GM18502 (cell line): Measurements from ENCODE around the gene LRRC8D.
A peak's percentile ranks its signal among the peaks of the same experiment; 100 is the strongest.
"Not testable (repeated sequence)": the region's sequence is repeated elsewhere in the genome, so short reads cannot be mapped to it uniquely, and the experiment has no call there.

Experiments
- ATAC-seq: cut with Tn5 transposase; IDR thresholded peaks from one replicate; pipeline ENCODE4 v1.9.1; 2021; ENCODE audit warnings: mild to moderate bottlenecking; ENCODE audit not compliant: unreplicated experiment, poor library complexity

The LRRC8D gene

GRCh38 chr1:89820422-89821321 lies at the start of gene LRRC8D:
Gene LRRC8D (plus strand): TSS chr1:89821032. CDS start chr1:89933069, 112,037 bp downstream.
- peak; percentile 77 for ATAC-seq

- no peak for ATAC-seq
Observed at GRCh38 chr1:89771991-89772560, 48.8 kb upstream of the LRRC8D start.

GRCh38 chr1:89776104-89776503 lies 44.7 kb upstream of the LRRC8D start:
- ATAC-seq = not testable (repeated sequence)

GRCh38 chr1:89777271-89777670 lies 43.6 kb upstream of the LRRC8D start:
- ATAC-seq = not testable (repeated sequence)

- no peak for ATAC-seq
Observed at GRCh38 chr1:89779151-89779940, 41.5 kb upstream of the LRRC8D start.

- no peak for ATAC-seq
Observed at GRCh38 chr1:89780721-89781120, 40.1 kb upstream of the LRRC8D start.

GRCh38 chr1:89781494-89782126 lies 39.2 kb upstream of the LRRC8D start:
- peak; percentile 83 for ATAC-seq

GRCh38 chr1:89786628-89787214 lies 34.1 kb upstream of the LRRC8D start:
- ATAC-seq = no peak

GRCh38 chr1:89790592-89790991 lies 30.2 kb upstream of the LRRC8D start:
- ATAC-seq = no peak

- ATAC-seq = no peak
Observed at GRCh38 chr1:89791064-89791726, 29.6 kb upstream of the LRRC8D start.

- no peak for ATAC-seq
Observed at GRCh38 chr1:89794406-89794805, 26.4 kb upstream of the LRRC8D start.

- ATAC-seq = not testable (repeated sequence)
Observed at GRCh38 chr1:89795571-89795970, 25.3 kb upstream of the LRRC8D start.

- not testable (repeated sequence) for ATAC-seq
Observed at GRCh38 chr1:89797876-89798275, 23.0 kb upstream of the LRRC8D start.

GRCh38 chr1:89799495-89799894 lies 21.3 kb upstream of the LRRC8D start:
- ATAC-seq = peak; percentile 29

- ATAC-seq = peak; percentile 47
Observed at GRCh38 chr1:89800022-89800655, 20.7 kb upstream of the LRRC8D start.

- ATAC-seq = no peak
Observed at GRCh38 chr1:89800718-89801117, 20.1 kb upstream of the LRRC8D start.

- ATAC-seq = no peak
Observed at GRCh38 chr1:89802051-89802450, 18.8 kb upstream of the LRRC8D start.

- ATAC-seq = no peak
Observed at GRCh38 chr1:89802841-89803240, 18.0 kb upstream of the LRRC8D start.

GRCh38 chr1:89804642-89805237 lies 16.1 kb upstream of the LRRC8D start:
- ATAC-seq = peak; percentile 88
